ENCODE results near the gene SOX6.
A peak's percentile ranks its signal among the peaks of the same experiment; 100 is the strongest.

The SOX6 gene

GRCh38 chr11:16110886-16111285, 245.5 kb downstream of the SOX6 start:
- Histone ChIP-seq H3K9me3 (ENCODE audit: insufficient read depth, low read depth, low read length) (0 out of 2 replicates have a peak, but pooled peaks cover under 1% of the 10 kb centered on the region), H3K9me2 (replicated peaks; ENCODE audit: low read depth, low read length) (no peaks in the 10 kb centered on the region), H3K27me3 (ENCODE audit: insufficient read depth, low read length, poor library complexity, severe bottlenecking) (no peaks in the 10 kb centered on the region), H3K4me1 (ENCODE audit: insufficient read depth, low read length, poor library complexity, severe bottlenecking) (no peaks in the 10 kb centered on the region), H3K4me2 (ENCODE audit: low read depth, low read length, poor library complexity, severe bottlenecking) (no peak overlapping the region), H2AFZ (ENCODE audit: low read length) (no peak overlapping the region), H4K20me1 (ENCODE audit: insufficient read depth, low read length, poor library complexity, severe bottlenecking) (no peaks in the 10 kb centered on the region), H3K4me3 (ENCODE audit: low read length, poor library complexity, severe bottlenecking) (no peak overlapping the region), H3K36me3 (ENCODE audit: insufficient read depth, low read length) (no peaks in the 10 kb centered on the region), H3K79me2 (ENCODE audit: insufficient read depth, low read length) (no peaks in the 10 kb centered on the region), H3K9ac (ENCODE audit: low read depth, low read length, poor library complexity, severe bottlenecking) (no peak overlapping the region), H3F3A (ENCODE audit: low read depth) (no peaks in the 10 kb centered on the region)
- TF ChIP-seq CTCF (conservative IDR thresholded peaks at IDR 0.05; ENCODE audit: low read length) (no peak), EZH2phosphoT487 (IDR thresholded peaks at IDR 0.05; ENCODE audit: borderline replicate concordance) (no peak)

- Histone ChIP-seq H3K27me3 (ENCODE audit: insufficient read depth, low read length, poor library complexity, severe bottlenecking) (no peaks in the 10 kb centered on the region), H3F3A (ENCODE audit: low read depth) (no peaks in the 10 kb centered on the region)
Observed at GRCh38 chr11:16099343-16099900, 256.9 kb downstream of the SOX6 start.

GRCh38 chr11:16098526-16099205, 257.7 kb downstream of the SOX6 start:
- Histone ChIP-seq H2AFZ (ENCODE audit: low read length) (0 out of 2 replicates have a peak overlapping the region, but pooled peaks have one; percentile 31), H3K79me2 (ENCODE audit: insufficient read depth, low read length) (no peaks in the 10 kb centered on the region), H3K4me2 (ENCODE audit: low read depth, low read length, poor library complexity, severe bottlenecking) (no peak overlapping the region), H3K9ac (ENCODE audit: low read depth, low read length, poor library complexity, severe bottlenecking) (no peak overlapping the region), H3K4me1 (ENCODE audit: insufficient read depth, low read length, poor library complexity, severe bottlenecking) (no peaks in the 10 kb centered on the region), H3K9me3 (ENCODE audit: insufficient read depth, low read depth, low read length) (no peaks in the 10 kb centered on the region), H3K4me3 (ENCODE audit: low read length, poor library complexity, severe bottlenecking) (no peak overlapping the region), H3F3A (ENCODE audit: low read depth) (no peaks in the 10 kb centered on the region), H3K36me3 (ENCODE audit: insufficient read depth, low read length) (no peaks in the 10 kb centered on the region), H3K27me3 (ENCODE audit: insufficient read depth, low read length, poor library complexity, severe bottlenecking) (no peaks in the 10 kb centered on the region), H3K9me2 (replicated peaks; ENCODE audit: low read depth, low read length) (no peaks in the 10 kb centered on the region), H4K20me1 (ENCODE audit: insufficient read depth, low read length, poor library complexity, severe bottlenecking) (no peaks in the 10 kb centered on the region)
- TF ChIP-seq EZH2phosphoT487 (IDR thresholded peaks at IDR 0.05; ENCODE audit: borderline replicate concordance) = no peak
- TF ChIP-seq CTCF (conservative IDR thresholded peaks at IDR 0.05; ENCODE audit: low read length) = no peak

More at GRCh38 chr11:16099343-16099900, 256.9 kb downstream of the SOX6 start:
- Histone ChIP-seq H3K9ac (ENCODE audit: low read depth, low read length, poor library complexity, severe bottlenecking) (no peak overlapping the region), H3K36me3 (ENCODE audit: insufficient read depth, low read length) (no peaks in the 10 kb centered on the region), H3K9me2 (replicated peaks; ENCODE audit: low read depth, low read length) (no peaks in the 10 kb centered on the region), H2AFZ (ENCODE audit: low read length) (no peak overlapping the region), H3K9me3 (ENCODE audit: insufficient read depth, low read depth, low read length) (no peaks in the 10 kb centered on the region), H3K4me2 (ENCODE audit: low read depth, low read length, poor library complexity, severe bottlenecking) (no peak overlapping the region), H3K79me2 (ENCODE audit: insufficient read depth, low read length) (no peaks in the 10 kb centered on the region), H3K4me3 (ENCODE audit: low read length, poor library complexity, severe bottlenecking) (no peak overlapping the region), H4K20me1 (ENCODE audit: insufficient read depth, low read length, poor library complexity, severe bottlenecking) (no peaks in the 10 kb centered on the region), H3K4me1 (ENCODE audit: insufficient read depth, low read length, poor library complexity, severe bottlenecking) (no peaks in the 10 kb centered on the region)
- no peak for TF ChIP-seq CTCF (conservative IDR thresholded peaks at IDR 0.05; ENCODE audit: low read length)

Data from Loucy (cell line).